Measurements from ENCODE around the gene GPR89A. TPM values are rescaled to one million over a fixed set of nuclear protein-coding genes. Genes with fewer than 3 reads are reported as not detected.
"Not testable (repeated sequence)": the region's sequence is repeated elsewhere in the genome, so short reads cannot be mapped to it uniquely, and the experiment has no call there.

GPR89A gene
- total RNA-seq, 1 experiment from 2014 or later, result 21.5 TPM

DNA sequence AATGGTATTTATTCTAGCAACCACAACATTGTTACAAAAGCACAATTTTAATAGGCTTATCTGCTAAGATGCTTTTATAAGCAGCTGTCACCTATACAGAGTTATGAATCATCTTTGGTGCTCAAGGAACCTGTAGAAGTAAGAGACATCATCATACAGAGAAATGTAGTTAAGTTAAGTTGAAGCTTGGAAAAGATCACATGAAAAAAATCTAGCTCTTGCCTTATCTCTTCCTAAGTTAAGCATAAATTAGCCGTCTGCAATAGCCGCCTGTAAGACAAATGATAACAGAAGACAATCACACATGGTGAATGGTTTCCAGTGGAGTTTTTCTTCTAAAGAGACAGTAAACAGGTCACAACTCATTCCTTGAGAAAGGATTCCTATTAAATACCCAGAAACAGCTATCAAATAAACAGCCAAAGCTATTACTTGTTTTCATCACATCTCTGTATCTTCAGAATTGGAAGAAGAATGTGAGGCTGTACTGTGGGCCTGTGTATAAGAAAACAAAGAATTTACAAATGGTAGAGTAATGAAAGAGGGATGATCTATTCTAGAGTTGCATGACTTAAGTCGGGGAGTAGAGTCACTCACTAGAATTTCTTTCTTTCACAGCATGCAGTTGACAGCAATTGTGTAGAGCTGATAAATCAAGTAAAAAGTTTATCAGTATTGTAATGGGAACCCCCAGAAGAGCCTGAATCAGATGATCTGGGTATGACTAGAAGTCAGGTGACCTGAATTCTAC, 63.4 kb downstream of the GPR89A start:
- ATAC-seq; BruUV-seq (replicated peaks); CTCF ChIA-PET; H3K36me3 ChIP-seq (ENCODE audit: control insufficient read depth, insufficient read depth, low read length); H3K27ac ChIP-seq (ENCODE audit: low read length); intact Hi-C loops (cut with micrococcal nuclease; ENCODE audit: unreplicated experiment); H3K4me1 ChIP-seq (ENCODE audit: control insufficient read depth, insufficient read depth, low read length); H3K27me3 ChIP-seq (ENCODE audit: control insufficient read depth, insufficient read depth, low read length); H3K9me3 ChIP-seq (ENCODE audit: control insufficient read depth, insufficient read depth, low read depth, low read length); in situ Hi-C loops (cut with HindIII; ENCODE audit: low pct_unique_long_range_greater_than_20kb, low sequenced_read_pairs); DNase-seq (ENCODE audit: low read depth, low spot score); POLR2A ChIA-PET; H3K4me3 ChIP-seq (ENCODE audit: low read depth in 2 of 2, low read length in 2 of 2): not testable (repeated sequence)

DNA sequence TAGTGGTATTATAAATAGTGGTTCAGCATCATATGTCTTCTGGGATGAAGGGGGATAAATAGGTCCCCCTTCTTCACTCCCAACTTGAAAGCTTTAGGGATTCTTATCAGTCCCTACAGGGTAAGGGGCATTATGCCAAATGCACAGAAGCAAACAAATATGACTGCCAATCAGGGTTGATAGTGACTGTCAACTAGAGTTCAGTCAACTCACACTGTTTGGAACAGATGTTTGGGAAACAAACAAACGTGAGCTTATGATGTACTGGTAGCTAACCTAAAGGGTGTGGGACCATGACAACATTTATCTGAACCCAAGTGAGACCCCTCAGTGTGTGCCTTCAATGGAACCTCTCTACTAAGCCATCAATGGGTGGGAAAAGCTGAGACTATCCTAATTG, 65.4 kb downstream of the GPR89A start:
- POLR2A ChIA-PET; H3K4me3 ChIP-seq (ENCODE audit: low read depth in 2 of 2, low read length in 2 of 2); H3K27ac ChIP-seq (ENCODE audit: low read length); CTCF ChIA-PET; H3K9me3 ChIP-seq (ENCODE audit: control insufficient read depth, insufficient read depth, low read depth, low read length); H3K36me3 ChIP-seq (ENCODE audit: control insufficient read depth, insufficient read depth, low read length); intact Hi-C loops (cut with micrococcal nuclease; ENCODE audit: unreplicated experiment); DNase-seq (ENCODE audit: low read depth, low spot score); H3K27me3 ChIP-seq (ENCODE audit: control insufficient read depth, insufficient read depth, low read length); in situ Hi-C loops (cut with HindIII; ENCODE audit: low pct_unique_long_range_greater_than_20kb, low sequenced_read_pairs); H3K4me1 ChIP-seq (ENCODE audit: control insufficient read depth, insufficient read depth, low read length); BruUV-seq (replicated peaks); ATAC-seq: not testable (repeated sequence)

DNA sequence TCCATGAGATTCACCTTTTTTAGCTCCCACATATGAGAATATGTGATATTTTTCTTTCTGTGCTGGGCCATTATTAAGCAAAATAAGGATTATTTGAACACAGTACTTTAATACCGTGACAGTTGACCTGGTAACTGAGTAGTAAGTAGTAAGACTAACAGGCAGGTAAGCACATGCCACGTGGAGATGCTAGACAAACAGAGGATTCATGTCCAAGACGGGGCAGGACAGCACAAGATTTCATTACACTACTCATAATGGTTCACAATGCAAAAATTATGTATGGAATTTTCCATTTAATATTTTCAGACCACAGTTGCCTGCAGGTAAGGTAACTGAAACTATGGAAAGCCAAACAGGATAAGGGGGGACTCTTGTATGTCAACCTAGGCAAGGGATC, 77.1 kb downstream of the GPR89A start:
- CTCF ChIA-PET; H3K27me3 ChIP-seq (ENCODE audit: control insufficient read depth, insufficient read depth, low read length); DNase-seq (ENCODE audit: low read depth, low spot score); H3K9me3 ChIP-seq (ENCODE audit: control insufficient read depth, insufficient read depth, low read depth, low read length); BruUV-seq (replicated peaks); H3K4me3 ChIP-seq (ENCODE audit: low read depth in 2 of 2, low read length in 2 of 2); ATAC-seq; H3K36me3 ChIP-seq (ENCODE audit: control insufficient read depth, insufficient read depth, low read length); H3K4me1 ChIP-seq (ENCODE audit: control insufficient read depth, insufficient read depth, low read length); in situ Hi-C loops (cut with HindIII; ENCODE audit: low pct_unique_long_range_greater_than_20kb, low sequenced_read_pairs); POLR2A ChIA-PET; intact Hi-C loops (cut with micrococcal nuclease; ENCODE audit: unreplicated experiment); H3K27ac ChIP-seq (ENCODE audit: low read length): not testable (repeated sequence)

DNA sequence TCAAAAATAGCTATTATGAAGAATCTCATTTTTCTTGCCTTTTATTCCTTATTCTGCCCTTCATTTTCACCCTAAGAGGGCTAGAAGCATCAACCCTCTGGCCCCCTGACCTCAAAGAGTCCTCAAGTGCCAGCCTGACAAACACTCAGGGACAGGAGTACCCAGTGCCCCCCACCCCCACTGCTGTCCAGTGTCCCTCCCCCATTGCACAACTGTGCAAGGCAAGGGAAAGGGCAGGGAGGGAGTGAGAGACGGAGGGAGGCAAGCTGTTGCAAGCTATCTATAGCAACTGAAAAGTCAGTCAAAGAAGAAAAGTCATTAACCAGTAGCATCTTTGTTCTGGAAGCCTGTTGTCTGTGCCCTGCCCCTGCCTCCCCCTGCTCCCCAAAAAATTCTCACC, 78.3 kb downstream of the GPR89A start:
- in situ Hi-C loops (cut with HindIII; ENCODE audit: low pct_unique_long_range_greater_than_20kb, low sequenced_read_pairs); intact Hi-C loops (cut with micrococcal nuclease; ENCODE audit: unreplicated experiment): not testable (repeated sequence)

DNA sequence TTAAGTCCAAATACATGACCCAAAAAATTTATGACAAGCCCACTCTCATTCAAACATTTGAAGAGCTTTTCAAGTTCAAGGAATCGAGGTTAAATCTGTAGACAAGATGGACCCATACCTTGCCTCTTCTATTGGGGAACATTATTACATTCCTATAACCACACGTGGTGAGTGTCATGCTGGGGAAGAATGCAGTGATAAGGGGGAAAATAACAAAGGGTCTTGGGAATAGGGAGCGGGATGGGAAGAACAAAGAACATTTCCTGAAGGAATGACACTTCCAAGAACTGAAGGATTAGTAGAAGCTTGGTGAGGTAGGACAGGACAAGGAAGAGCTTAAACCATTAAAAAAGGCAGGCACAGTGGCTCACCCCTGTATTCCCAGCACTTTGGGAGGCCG, 80.5 kb downstream of the GPR89A start:
- H3K36me3 ChIP-seq (ENCODE audit: control insufficient read depth, insufficient read depth, low read length), result no peaks in the 10 kb centered on the region
- ChIA-PET CTCF (no interaction called here), POLR2A (no interaction called here)
- intact Hi-C loops (cut with micrococcal nuclease; ENCODE audit: unreplicated experiment) (no loop called here), in situ Hi-C loops (cut with HindIII; ENCODE audit: low pct_unique_long_range_greater_than_20kb, low sequenced_read_pairs) (no loop called here)
- no TSS peak for BruUV-seq (replicated peaks)
- H3K9me3 ChIP-seq (ENCODE audit: control insufficient read depth, insufficient read depth, low read depth, low read length), result no peaks in the 10 kb centered on the region
- H3K4me1 ChIP-seq (ENCODE audit: control insufficient read depth, insufficient read depth, low read length), result peaks cover 4% of the 10 kb centered on the region; the same call in 1 of the 2 replicates
- TF ChIP-seq POLR2AphosphoS5 (IDR thresholded peaks at IDR 0.05; ENCODE audit: low read depth, low read length) (no peak), SIN3A (IDR thresholded peaks at IDR 0.05; ENCODE audit: borderline replicate concordance, insufficient read depth, low read depth, low read length) (no peak), REST (IDR thresholded peaks at IDR 0.05; ENCODE audit: insufficient read depth in 1 of 2, low read depth in 2 of 2, low read length in 1 of 2) (no peak), TCF7L2 (IDR thresholded peaks at IDR 0.05; ENCODE audit: low read depth, low read length) (no peak), CTCF (IDR thresholded peaks at IDR 0.05) (no peak)
- DNase-seq (ENCODE audit: low read depth, low spot score), result no peak
- ATAC-seq, result no peak
- H3K27ac ChIP-seq (ENCODE audit: low read length), result no peak overlapping the region
- H3K4me3 ChIP-seq (ENCODE audit: low read depth in 2 of 2, low read length in 2 of 2), result no peak overlapping the region
- H3K27me3 ChIP-seq (ENCODE audit: control insufficient read depth, insufficient read depth, low read length), result no peaks in the 10 kb centered on the region

More for the DNA sequence above, 78.3 kb downstream of the GPR89A start:
- ATAC-seq; CTCF ChIA-PET; H3K27ac ChIP-seq (ENCODE audit: low read length); H3K4me3 ChIP-seq (ENCODE audit: low read depth in 2 of 2, low read length in 2 of 2); H3K36me3 ChIP-seq (ENCODE audit: control insufficient read depth, insufficient read depth, low read length); H3K4me1 ChIP-seq (ENCODE audit: control insufficient read depth, insufficient read depth, low read length); POLR2A ChIA-PET; H3K9me3 ChIP-seq (ENCODE audit: control insufficient read depth, insufficient read depth, low read depth, low read length); BruUV-seq (replicated peaks); DNase-seq (ENCODE audit: low read depth, low spot score); H3K27me3 ChIP-seq (ENCODE audit: control insufficient read depth, insufficient read depth, low read length): not testable (repeated sequence)
